Caki2 (cell line): ENCODE data around the gene CCDC121. TPM values are rescaled to one million over a fixed set of nuclear protein-coding genes. Genes with fewer than 3 reads are reported as not detected.
A peak's percentile ranks its signal among the peaks of the same experiment; 100 is the strongest.

ENCODE experiments used
- DNase-seq: peaks from one replicate; pipeline ENCODE4 v3.0.0-alpha.2; 2015; ENCODE audit warnings: low read depth
- in situ Hi-C: cut with HindIII; loops from 2 replicates; pipeline ENCODE4 v1.10.0; 2016; ENCODE audit warnings: low sequenced_read_pairs, low pct_unique_long_range_greater_than_20kb, mixed read lengths
- total RNA-seq: library from RNA; depleted of rRNA; stranded (reverse); fragments of >200 nt; shearing (Covaris generic); gene quantifications from 2 replicates; pipeline ENCODE4 v1.2.3, GENCODE V29; 2014; ENCODE audit warnings: low replicate concordance; rRNA removed

CCDC121 gene
- 3.7 and 6.0 TPM in 2 replicates for total RNA-seq

GRCh38 chr2:27628767-27629709 lies at the start of gene CCDC121, which contains the start of gene GPN1:
CCDC121 (minus strand) TSS chr2:27629012; CDS start chr2:27627799, 1,213 bp downstream.
GPN1 (plus strand) TSS chr2:27629050; CDS start chr2:27629059, 9 bp downstream.
- in situ Hi-C loops, result no loop called here

GRCh38 chr2:27672723-27673486 lies 44.1 kb upstream of the CCDC121 start:
- in situ Hi-C loops, result no loop called here
- DNase-seq, result no peak

More at GRCh38 chr2:27628767-27629709, at the start of gene CCDC121, which contains the start of gene GPN1:
- DNase-seq, result peak; percentile 92

GRCh38 chr2:27671235-27671634 lies 42.4 kb upstream of the CCDC121 start:
- DNase-seq, result no peak
- in situ Hi-C loops, result no loop called here

- DNase-seq, result no peak
- in situ Hi-C loops, result no loop called here
These were observed 38.6 kb upstream of the CCDC121 start for GRCh38 chr2:27667446-27667845.

- DNase-seq, result no peak
- in situ Hi-C loops, result no loop called here
These were observed 36.0 kb upstream of the CCDC121 start for GRCh38 chr2:27664622-27665363.

GRCh38 chr2:27664154-27664574 lies 35.4 kb upstream of the CCDC121 start:
- no peak for DNase-seq
- in situ Hi-C loops, result no loop called here

- DNase-seq, result peak; percentile 88
- in situ Hi-C loops, result no loop called here
These were observed 34.7 kb upstream of the CCDC121 start, which contains the start of the genes SLC4A1AP and SUPT7L for GRCh38 chr2:27663285-27664153. SLC4A1AP (plus strand) TSS chr2:27663889; CDS start chr2:27663915, 26 bp downstream. SUPT7L (minus strand) TSS chr2:27663614; CDS start chr2:27662192, 1,422 bp downstream.

GRCh38 chr2:27661371-27661770 lies 32.6 kb upstream of the CCDC121 start:
- in situ Hi-C loops, result no loop called here

GRCh38 chr2:27655155-27655951 lies 26.5 kb upstream of the CCDC121 start:
- in situ Hi-C loops, result no loop called here
- peak; percentile 29 for DNase-seq

More at GRCh38 chr2:27661371-27661770, 32.6 kb upstream of the CCDC121 start:
- no peak for DNase-seq

GRCh38 chr2:27653397-27653796 lies 24.6 kb upstream of the CCDC121 start:
- in situ Hi-C loops, result no loop called here
- peak; percentile 56 for DNase-seq

- in situ Hi-C loops, result no loop called here
- DNase-seq, result peak; percentile 12
These were observed 24.0 kb upstream of the CCDC121 start for GRCh38 chr2:27652790-27653189.

GRCh38 chr2:27652341-27652740 lies 23.5 kb upstream of the CCDC121 start:
- no peak for DNase-seq
- in situ Hi-C loops, result no loop called here

- in situ Hi-C loops, result no loop called here
- no peak for DNase-seq
These were observed 22.2 kb upstream of the CCDC121 start for GRCh38 chr2:27651056-27651455.

- in situ Hi-C loops, result no loop called here
- DNase-seq, result no peak
These were observed 18.9 kb upstream of the CCDC121 start for GRCh38 chr2:27647737-27648136.

- in situ Hi-C loops, result no loop called here
- no peak for DNase-seq
These were observed 18.5 kb upstream of the CCDC121 start for GRCh38 chr2:27647289-27647688.

GRCh38 chr2:27645197-27645596 lies 16.4 kb upstream of the CCDC121 start:
- in situ Hi-C loops, result no loop called here
- DNase-seq, result no peak
